Nephron (organoid): Measurements from ENCODE around the gene TYW1B.
"Not testable (repeated sequence)": the region's sequence is repeated elsewhere in the genome, so short reads cannot be mapped to it uniquely, and the experiment has no call there.

ENCODE experiments used
- H3K27ac Mint-ChIP-seq, 3 experiments: 2 replicates each; pipeline ENCODE4 v1.8.0; 2020; ENCODE audit warnings: mixed read lengths in 3 of 3, mild to moderate bottlenecking in 2 of 3, moderate library complexity in 1 of 3
- H3K27me3 Mint-ChIP-seq: 2 replicates; pipeline ENCODE4 v1.8.0; 2021; ENCODE audit warnings: low read depth, mild to moderate bottlenecking, moderate library complexity, mixed read lengths
- H3K36me3 Mint-ChIP-seq: 2 replicates; pipeline ENCODE4 v1.8.0; 2020; ENCODE audit warnings: low read depth, mixed read lengths
- H3K4me1 Mint-ChIP-seq: 2 replicates; pipeline ENCODE4 v1.8.0; 2020; ENCODE audit warnings: mixed read lengths
- H3K4me3 Mint-ChIP-seq, 3 experiments: 2 replicates each; pipeline ENCODE4 v1.8.0; 2020; ENCODE audit warnings: mild to moderate bottlenecking in 3 of 3, mixed read lengths in 3 of 3, moderate library complexity in 2 of 3
- H3K9me3 Mint-ChIP-seq: 2 replicates; pipeline ENCODE4 v1.8.0; 2020; ENCODE audit warnings: mixed read lengths
- CTCF ChIP-seq, 3 experiments: fragments of 200-600 bp; sonication (generic); IDR thresholded peaks; one replicate each; pipeline ENCODE4 v1.5.0; 2021; ENCODE audit warnings: antibody characterized with exemption in 3 of 3; ENCODE audit not compliant: unreplicated experiment in 3 of 3

TYW1B gene

GRCh38 chr7:72829687-72830354 lies 1.8 kb upstream of the TYW1B start:
- TF ChIP-seq CTCF (IDR thresholded peaks at IDR 0.05; ENCODE audit: unreplicated experiment in 3 of 3) = peak; percentile 23 to 50 (median 26)
- H3K36me3 Mint-ChIP-seq = peaks cover 20% of the 10 kb centered on the region
- peak overlapping the region; percentile 88 to 99 (median 96) for H3K27ac Mint-ChIP-seq
- H3K4me3 Mint-ChIP-seq = peak overlapping the region; percentile 93 to 95 (median 94)
- peaks cover 12% of the 10 kb centered on the region for H3K4me1 Mint-ChIP-seq
- not testable (repeated sequence) for H3K27me3 Mint-ChIP-seq, H3K9me3 Mint-ChIP-seq

- not testable (repeated sequence) for H3K27me3 Mint-ChIP-seq, H3K9me3 Mint-ChIP-seq
- H3K36me3 Mint-ChIP-seq = peaks cover 20% of the 10 kb centered on the region
- peaks cover 12% of the 10 kb centered on the region for H3K4me1 Mint-ChIP-seq
- peak overlapping the region; percentile 88 to 99 (median 96) for H3K27ac Mint-ChIP-seq
- peak overlapping the region; percentile 93 to 95 (median 94) for H3K4me3 Mint-ChIP-seq
Measured at GRCh38 chr7:72829291-72829686, 1.3 kb upstream of the TYW1B start.

GRCh38 chr7:72823765-72824732 lies 4.0 kb downstream of the TYW1B start:
- not testable (repeated sequence) for H3K27ac Mint-ChIP-seq, H3K36me3 Mint-ChIP-seq, H3K9me3 Mint-ChIP-seq, H3K4me1 Mint-ChIP-seq, H3K27me3 Mint-ChIP-seq
- TF ChIP-seq CTCF (IDR thresholded peaks at IDR 0.05; ENCODE audit: unreplicated experiment in 3 of 3) = peak; percentile 43 to 56 (median 47)
- H3K4me3 Mint-ChIP-seq = peak overlapping the region in 2 of 3 experiments; percentile 6 to 56

GRCh38 chr7:72822497-72822896 lies 5.5 kb downstream of the TYW1B start:
- not testable (repeated sequence) for H3K27ac Mint-ChIP-seq, H3K27me3 Mint-ChIP-seq, H3K4me3 Mint-ChIP-seq, H3K4me1 Mint-ChIP-seq, H3K9me3 Mint-ChIP-seq
- H3K36me3 Mint-ChIP-seq = peaks cover 22% of the 10 kb centered on the region

- H3K9me3 Mint-ChIP-seq, H3K27me3 Mint-ChIP-seq, H3K4me1 Mint-ChIP-seq, H3K27ac Mint-ChIP-seq, H3K4me3 Mint-ChIP-seq: not testable (repeated sequence)
- peaks cover 37% of the 10 kb centered on the region for H3K36me3 Mint-ChIP-seq
Measured at GRCh38 chr7:72818663-72819361, 9.2 kb downstream of the TYW1B start.

- H3K27ac Mint-ChIP-seq, H3K4me1 Mint-ChIP-seq, H3K4me3 Mint-ChIP-seq, H3K9me3 Mint-ChIP-seq, H3K27me3 Mint-ChIP-seq: not testable (repeated sequence)
- H3K36me3 Mint-ChIP-seq = peaks cover 37% of the 10 kb centered on the region
Measured at GRCh38 chr7:72817661-72818060, 10.3 kb downstream of the TYW1B start.

- H3K9me3 Mint-ChIP-seq, H3K27ac Mint-ChIP-seq, H3K27me3 Mint-ChIP-seq, H3K4me3 Mint-ChIP-seq, H3K4me1 Mint-ChIP-seq: not testable (repeated sequence)
- H3K36me3 Mint-ChIP-seq = peaks cover 37% of the 10 kb centered on the region
Measured at GRCh38 chr7:72816370-72817157, 11.4 kb downstream of the TYW1B start.

GRCh38 chr7:72810437-72810836 lies 17.6 kb downstream of the TYW1B start:
- not testable (repeated sequence) for H3K4me1 Mint-ChIP-seq, H3K9me3 Mint-ChIP-seq, H3K27me3 Mint-ChIP-seq, H3K4me3 Mint-ChIP-seq, H3K27ac Mint-ChIP-seq
- peaks cover 26% of the 10 kb centered on the region for H3K36me3 Mint-ChIP-seq

- H3K27me3 Mint-ChIP-seq, H3K4me3 Mint-ChIP-seq, H3K4me1 Mint-ChIP-seq, H3K27ac Mint-ChIP-seq, H3K9me3 Mint-ChIP-seq: not testable (repeated sequence)
- H3K36me3 Mint-ChIP-seq = peaks cover 28% of the 10 kb centered on the region
Measured at GRCh38 chr7:72808511-72808910, 19.5 kb downstream of the TYW1B start.

GRCh38 chr7:72806851-72807250 lies 21.1 kb downstream of the TYW1B start:
- H3K9me3 Mint-ChIP-seq, H3K4me3 Mint-ChIP-seq, H3K27me3 Mint-ChIP-seq, H3K4me1 Mint-ChIP-seq, H3K27ac Mint-ChIP-seq: not testable (repeated sequence)
- H3K36me3 Mint-ChIP-seq = peaks cover 36% of the 10 kb centered on the region
